GM18508 (cell line): Measurements from ENCODE around the gene DCAF11.

Experiments
- ATAC-seq: cut with Tn5 transposase; IDR thresholded peaks from one replicate; pipeline ENCODE4 v1.9.1; 2021; ENCODE audit warnings: moderate number of reproducible peaks; ENCODE audit not compliant: insufficient read depth, unreplicated experiment

DCAF11 gene

GRCh38 chr14:24116128-24116814, 1.7 kb downstream of the DCAF11 start:
- no peak for ATAC-seq

- no peak for ATAC-seq
These were observed 2.6 kb downstream of the DCAF11 start for GRCh38 chr14:24117179-24117578.

- ATAC-seq, result no peak
These were observed 5.1 kb downstream of the DCAF11 start for GRCh38 chr14:24119691-24120090.

GRCh38 chr14:24121210-24121609, 6.6 kb downstream of the DCAF11 start:
- ATAC-seq, result no peak

GRCh38 chr14:24122416-24122815, 7.8 kb downstream of the DCAF11 start:
- no peak for ATAC-seq

GRCh38 chr14:24122898-24123297, 8.3 kb downstream of the DCAF11 start:
- no peak for ATAC-seq

- no peak for ATAC-seq
These were observed 9.1 kb downstream of the DCAF11 start for GRCh38 chr14:24123424-24124417.

GRCh38 chr14:24126939-24127338, 12.4 kb downstream of the DCAF11 start:
- no peak for ATAC-seq

- ATAC-seq, result no peak
These were observed 13.1 kb downstream of the DCAF11 start for GRCh38 chr14:24127673-24128072.

- no peak for ATAC-seq
These were observed 14.9 kb downstream of the DCAF11 start for GRCh38 chr14:24129410-24129998.

- no peak for ATAC-seq
These were observed 15.8 kb downstream of the DCAF11 start, which contains the start of gene FITM1 for GRCh38 chr14:24130380-24130716. Gene FITM1, plus strand, starts transcription at chr14:24130659. Its CDS starts 905 bp downstream, at chr14:24131564.

GRCh38 chr14:24130717-24131548, 16.4 kb downstream of the DCAF11 start:
- ATAC-seq, result no peak

- ATAC-seq, result no peak
These were observed 17.0 kb downstream of the DCAF11 start for GRCh38 chr14:24131549-24131966.

GRCh38 chr14:24132061-24132685, 17.6 kb downstream of the DCAF11 start:
- ATAC-seq, result no peak

GRCh38 chr14:24132976-24133375, 18.4 kb downstream of the DCAF11 start:
- no peak for ATAC-seq

- no peak for ATAC-seq
These were observed 19.2 kb downstream of the DCAF11 start for GRCh38 chr14:24133735-24134134.

- no peak for ATAC-seq
These were observed 20.9 kb downstream of the DCAF11 start for GRCh38 chr14:24135584-24135833.

GRCh38 chr14:24135834-24136683, 21.5 kb downstream of the DCAF11 start, which contains the start of gene PSME1:
Gene PSME1, plus strand, starts transcription at chr14:24136194. Its CDS starts 69 bp downstream, at chr14:24136263.
- no peak for ATAC-seq
